Panc1 (cell line): ENCODE data around the gene GPR21. TPM values are rescaled to one million over a fixed set of nuclear protein-coding genes. Genes with fewer than 3 reads are reported as not detected.

ENCODE experiments used
- ATAC-seq: fragments of 200-7000 bp; cut with Tn5 transposase; 2 replicates; pipeline ENCODE4 v1.9.1; 2020; ENCODE audit warnings: mild to moderate bottlenecking, moderate library complexity
- BruUV-seq: library from RNA; stranded (reverse); fragments of 400-500 nt; replicated peaks from 2 replicates; lab custom pipeline; 2021; lab: Mats Ljungman, UMichigan
- CTCF ChIA-PET: fragments of 300-600 bp; sonication (Branson Sonifier 250); formaldehyde crosslinking; loops from one replicate; lab custom pipeline; 2022; ENCODE audit warnings: antibody characterized with exemption; lab: Charles Lee
- POLR2A ChIA-PET: fragments of 300-600 bp; sonication (Branson Sonifier 250); formaldehyde crosslinking; loops from one replicate; lab custom pipeline; 2022; ENCODE audit warnings: antibody characterized with exemption; lab: Charles Lee
- DNase-seq: peaks from one replicate; pipeline ENCODE4 v3.0.0-alpha.2; 2010; ENCODE audit warnings: low read depth, low spot score
- H3K27ac ChIP-seq: 2 replicates; pipeline ENCODE4 v1.5.1; 2011; ENCODE audit warnings: mild to moderate bottlenecking, low read length, inconsistent platforms
- H3K27me3 ChIP-seq: fragments of 200-500 bp; sonication (Bioruptor generic); 2 replicates; pipeline ENCODE4 v1.6.0; 2014; ENCODE audit warnings: low read length, inconsistent platforms; ENCODE audit not compliant: control insufficient read depth, insufficient read depth
- H3K36me3 ChIP-seq: fragments of 200-500 bp; sonication (Bioruptor generic); 2 replicates; pipeline ENCODE4 v1.5.1; 2014; ENCODE audit warnings: inconsistent platforms, mild to moderate bottlenecking, low read length, moderate library complexity; ENCODE audit not compliant: control insufficient read depth, insufficient read depth
- H3K4me1 ChIP-seq: 2 replicates; pipeline ENCODE4 v1.5.1; 2011; ENCODE audit warnings: inconsistent platforms, mild to moderate bottlenecking, low read length, moderate library complexity; ENCODE audit not compliant: control insufficient read depth, insufficient read depth
- H3K4me3 ChIP-seq, 2 experiments: 2 replicates each; pipeline ENCODE4 v1.5.1; 2011 to 2012; ENCODE audit warnings: low read depth in 2 of 2, low read length in 2 of 2, mild to moderate bottlenecking in 2 of 2, inconsistent platforms in 1 of 2, moderate library complexity in 1 of 2
- H3K9me3 ChIP-seq: fragments of 200-500 bp; sonication (Bioruptor generic); 2 replicates; pipeline ENCODE4 v1.5.1; 2014; ENCODE audit warnings: low read depth, mild to moderate bottlenecking, inconsistent platforms, low read length, moderate library complexity; ENCODE audit not compliant: control insufficient read depth, insufficient read depth
- CTCF ChIP-seq: fragments of 450-650 bp; IDR thresholded peaks from 2 replicates; pipeline ENCODE4 v1.5.1; 2017; ENCODE audit warnings: mild to moderate bottlenecking
- POLR2AphosphoS5 ChIP-seq: IDR thresholded peaks from 2 replicates; pipeline ENCODE4 v1.6.1; 2012; ENCODE audit warnings: mild to moderate bottlenecking, low read depth, low read length, moderate library complexity
- SIN3A ChIP-seq: IDR thresholded peaks from 2 replicates; pipeline ENCODE4 v1.6.1; 2012; ENCODE audit warnings: low read depth, mild to moderate bottlenecking, low read length, moderate library complexity, borderline replicate concordance; ENCODE audit not compliant: insufficient read depth
- TCF7L2 ChIP-seq: IDR thresholded peaks from 2 replicates; pipeline ENCODE4 v1.6.1; 2011; ENCODE audit warnings: mild to moderate bottlenecking, low read depth, low read length, inconsistent platforms
- in situ Hi-C: cut with HindIII; loops from 2 replicates; pipeline ENCODE4 v1.10.0; 2016; ENCODE audit warnings: low sequenced_read_pairs, low pct_unique_long_range_greater_than_20kb
- intact Hi-C: fragments of 100-400 bp; cut with micrococcal nuclease; formaldehyde crosslinking; loops from one replicate; pipeline ENCODE4 v1.10.0; 2022; ENCODE audit not compliant: unreplicated experiment
- total RNA-seq: library from RNA; stranded (reverse); gene quantifications from one replicate; pipeline ENCODE4 v1.2.1, GENCODE V29; 2021; ENCODE audit not compliant: unreplicated experiment
- TF ChIP-seq, protein P1 (sequence below), 2 experiments: IDR thresholded peaks; 2 replicates each; pipeline ENCODE4 v1.6.1; 2011 to 2012; ENCODE audit warnings: low read depth in 2 of 2, control low read depth in 1 of 2, low read length in 1 of 2, mild to moderate bottlenecking in 1 of 2, moderate library complexity in 1 of 2; ENCODE audit not compliant: insufficient read depth in 1 of 2

Gene GPR21
- total RNA-seq, 1 experiment from 2014 or later: not detected

GRCh38 chr9:123027517-123027916 lies 6.0 kb upstream of the GPR21 start:
- Histone ChIP-seq H3K4me1 (no peaks in the 10 kb centered on the region), H3K27ac (no peak overlapping the region), H3K27me3 (no peaks in the 10 kb centered on the region), H3K4me3 (no peak overlapping the region), H3K9me3 (no peaks in the 10 kb centered on the region), H3K36me3 (peaks cover 6% of the 10 kb centered on the region; the same call in 1 of the 2 replicates)
- intact Hi-C loops: no loop called here
- no TSS peak for BruUV-seq
- POLR2A ChIA-PET: no interaction called here
- no peak for ATAC-seq
- TF ChIP-seq POLR2AphosphoS5 (no peak), SIN3A (no peak), TCF7L2 (no peak), CTCF (no peak)
- TF ChIP-seq, protein P1, sequence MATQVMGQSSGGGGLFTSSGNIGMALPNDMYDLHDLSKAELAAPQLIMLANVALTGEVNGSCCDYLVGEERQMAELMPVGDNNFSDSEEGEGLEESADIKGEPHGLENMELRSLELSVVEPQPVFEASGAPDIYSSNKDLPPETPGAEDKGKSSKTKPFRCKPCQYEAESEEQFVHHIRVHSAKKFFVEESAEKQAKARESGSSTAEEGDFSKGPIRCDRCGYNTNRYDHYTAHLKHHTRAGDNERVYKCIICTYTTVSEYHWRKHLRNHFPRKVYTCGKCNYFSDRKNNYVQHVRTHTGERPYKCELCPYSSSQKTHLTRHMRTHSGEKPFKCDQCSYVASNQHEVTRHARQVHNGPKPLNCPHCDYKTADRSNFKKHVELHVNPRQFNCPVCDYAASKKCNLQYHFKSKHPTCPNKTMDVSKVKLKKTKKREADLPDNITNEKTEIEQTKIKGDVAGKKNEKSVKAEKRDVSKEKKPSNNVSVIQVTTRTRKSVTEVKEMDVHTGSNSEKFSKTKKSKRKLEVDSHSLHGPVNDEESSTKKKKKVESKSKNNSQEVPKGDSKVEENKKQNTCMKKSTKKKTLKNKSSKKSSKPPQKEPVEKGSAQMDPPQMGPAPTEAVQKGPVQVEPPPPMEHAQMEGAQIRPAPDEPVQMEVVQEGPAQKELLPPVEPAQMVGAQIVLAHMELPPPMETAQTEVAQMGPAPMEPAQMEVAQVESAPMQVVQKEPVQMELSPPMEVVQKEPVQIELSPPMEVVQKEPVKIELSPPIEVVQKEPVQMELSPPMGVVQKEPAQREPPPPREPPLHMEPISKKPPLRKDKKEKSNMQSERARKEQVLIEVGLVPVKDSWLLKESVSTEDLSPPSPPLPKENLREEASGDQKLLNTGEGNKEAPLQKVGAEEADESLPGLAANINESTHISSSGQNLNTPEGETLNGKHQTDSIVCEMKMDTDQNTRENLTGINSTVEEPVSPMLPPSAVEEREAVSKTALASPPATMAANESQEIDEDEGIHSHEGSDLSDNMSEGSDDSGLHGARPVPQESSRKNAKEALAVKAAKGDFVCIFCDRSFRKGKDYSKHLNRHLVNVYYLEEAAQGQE (IDR thresholded peaks at IDR 0.05; ENCODE audit: insufficient read depth in 1 of 2, low read depth in 2 of 2, low read length in 1 of 2): no peak
- DNase-seq: no peak
- CTCF ChIA-PET: no interaction called here
- in situ Hi-C loops: no loop called here

GRCh38 chr9:123028136-123028535 lies 5.3 kb upstream of the GPR21 start:
- Histone ChIP-seq H3K27ac (no peak overlapping the region), H3K27me3 (no peaks in the 10 kb centered on the region), H3K9me3 (no peaks in the 10 kb centered on the region), H3K4me1 (no peaks in the 10 kb centered on the region), H3K4me3 (no peak overlapping the region), H3K36me3 (peaks cover 6% of the 10 kb centered on the region; the same call in 1 of the 2 replicates)
- in situ Hi-C loops: no loop called here
- CTCF ChIA-PET: no interaction called here
- ATAC-seq (no peak), DNase-seq (no peak)
- BruUV-seq: no TSS peak
- POLR2A ChIA-PET: no interaction called here
- TF ChIP-seq POLR2AphosphoS5: no peak
- no peak for TF ChIP-seq SIN3A
- TF ChIP-seq CTCF: no peak
- TF ChIP-seq TCF7L2: no peak
- TF ChIP-seq, protein P1 (IDR thresholded peaks at IDR 0.05; ENCODE audit: insufficient read depth in 1 of 2, low read depth in 2 of 2, low read length in 1 of 2): no peak
- intact Hi-C loops: no loop called here
